Omental fat pad (tissue), 4 donors: ENCODE measurements around the gene PPM1J. TPM values are rescaled to one million over a fixed set of nuclear protein-coding genes. Genes with fewer than 3 reads are reported as not detected.

Experiments used
- ATAC-seq: fragments of 150-250 bp; one replicate; pipeline ENCODE4 v1.9.1; 2016; ENCODE audit warnings: mild to moderate bottlenecking, moderate library complexity; ENCODE audit not compliant: low FRiP score
- DNase-seq: peaks from one replicate; pipeline ENCODE4 v3.0.0-alpha.2; 2019; ENCODE audit warnings: low spot score
- CTCF ChIP-seq, 3 donors: fragments of 450-650 bp; IDR thresholded peaks; one replicate each; pipeline ENCODE4 v1.5.1; 2016 to 2017; ENCODE audit warnings: antibody characterized with exemption in 3 of 3, mild to moderate bottlenecking in 3 of 3, moderate library complexity in 2 of 3
- total RNA-seq, 4 donors: library from RNA; depleted of rRNA; stranded (reverse); fragments of >200 nt; gene quantifications; one replicate each; pipeline ENCODE4 v1.1.0, GENCODE V29; 2016

The PPM1J gene
- total RNA-seq, 4 donors from 2014 or later, result 0.63 to 1.7 (median 1.5) TPM

- DNase-seq (no peak), ATAC-seq (peak; percentile 16)
- TF ChIP-seq CTCF (IDR thresholded peaks at IDR 0.05), result no peak
Measured at GRCh38 chr1:112689196-112689841, 25.8 kb downstream of the PPM1J start.

- no peak for DNase-seq
- peak; percentile 50 for ATAC-seq
- TF ChIP-seq CTCF (IDR thresholded peaks at IDR 0.05), result no peak
Measured at GRCh38 chr1:112688781-112689193, 26.3 kb downstream of the PPM1J start.

GRCh38 chr1:112687785-112688496 is 27.2 kb downstream of the PPM1J start:
- TF ChIP-seq CTCF (IDR thresholded peaks at IDR 0.05), result no peak
- DNase-seq, result no peak
- ATAC-seq, result no peak

GRCh38 chr1:112687361-112687760 is 27.8 kb downstream of the PPM1J start:
- DNase-seq (no peak), ATAC-seq (no peak)
- TF ChIP-seq CTCF (IDR thresholded peaks at IDR 0.05), result no peak

- DNase-seq (no peak), ATAC-seq (no peak)
- no peak for TF ChIP-seq CTCF (IDR thresholded peaks at IDR 0.05)
Measured at GRCh38 chr1:112686835-112687234, 28.3 kb downstream of the PPM1J start.

GRCh38 chr1:112686417-112686816 is 28.7 kb downstream of the PPM1J start:
- no peak for TF ChIP-seq CTCF (IDR thresholded peaks at IDR 0.05)
- DNase-seq (no peak), ATAC-seq (no peak)

GRCh38 chr1:112685913-112686312 is 29.2 kb downstream of the PPM1J start:
- no peak for TF ChIP-seq CTCF (IDR thresholded peaks at IDR 0.05)
- no peak for DNase-seq
- ATAC-seq, result no peak
